Measurements from ENCODE around the gene LAMA1. TPM values are rescaled to one million over a fixed set of nuclear protein-coding genes. Genes with fewer than 3 reads are reported as not detected.

LAMA1 gene
- total and polyA plus RNA-seq, 10 of the 15 experiments (the other 5 are each of a cell fraction or from before 2014, with no cell fraction given) = under 0.01 to 1.9 (median 0.06) TPM; not detected in 6

GRCh38 chr18:7111134-7111533 lies 6.5 kb downstream of the LAMA1 start (continued):
- TF ChIP-seq CBFB (IDR thresholded peaks at IDR 0.05; ENCODE audit: low read depth) (no peak), FOXM1 (IDR thresholded peaks at IDR 0.05; ENCODE audit: low read depth, low read length) (no peak), USF1 (IDR thresholded peaks at IDR 0.05; ENCODE audit: borderline replicate concordance, extremely low read length, insufficient read depth, low read depth, low read length) (no peak), POLR2AphosphoS2 (IDR thresholded peaks at IDR 0.05; ENCODE audit: low read depth, low read length) (no peak)

- BruUV-seq (replicated peaks) = no TSS peak
- SMC1A ChIA-PET (ENCODE audit: uncharacterized antibody, unreplicated experiment) = no interaction called here
Measured at GRCh38 chr18:7105943-7106342, 11.7 kb downstream of the LAMA1 start.

More at GRCh38 chr18:7105943-7106342, 11.7 kb downstream of the LAMA1 start:
- Histone ChIP-seq H3K4me3 (no peak overlapping the region), H2AFZ (ENCODE audit: control insufficient read depth, low read depth, low read length) (no peak overlapping the region), H3K36me3 (ENCODE audit: control insufficient read depth in 2 of 2, insufficient read depth in 2 of 2, low read length in 1 of 2) (no peaks in the 10 kb centered on the region), H4K20me1 (ENCODE audit: control insufficient read depth, insufficient read depth) (no peaks in the 10 kb centered on the region), H3K9me3 (replicated peaks; ENCODE audit: control insufficient read depth, insufficient read depth, low read length) (no peaks in the 10 kb centered on the region), H3K9ac (ENCODE audit: control insufficient read depth, insufficient read depth, low read length) (no peak overlapping the region), H3K4me1 (ENCODE audit: control insufficient read depth, insufficient read depth, low read length) (no peaks in the 10 kb centered on the region), H3K79me2 (ENCODE audit: control insufficient read depth, insufficient read depth, low read length) (no peaks in the 10 kb centered on the region), H3K27ac (ENCODE audit: control insufficient read depth, insufficient read depth) (no peak overlapping the region), H3K4me2 (ENCODE audit: control insufficient read depth, insufficient read depth) (no peak overlapping the region), H3K27me3 (replicated peaks in 1 of 2; ENCODE audit: control insufficient read depth in 2 of 2, insufficient read depth in 2 of 2, low read length in 1 of 2) (no peaks in the 10 kb centered on the region)
- in situ Hi-C loops (cut with MboI) = no loop called here
- WGBS (ENCODE audit: insufficient coverage, insufficient replicate concordance, low lambda C conversion rate, missing lambda C conversion rate) = 14% methylated on average over 5 of the region's 5 CpGs
- TF ChIP-seq SREBF1 (IDR thresholded peaks at IDR 0.05; ENCODE audit: low read length) (no peak), ZNF687 (IDR thresholded peaks at IDR 0.05) (no peak), IRF4 (IDR thresholded peaks at IDR 0.05; ENCODE audit: low read depth, low read length) (no peak), BRCA1 (IDR thresholded peaks at IDR 0.05; ENCODE audit: low read depth, low read length) (no peak), ELK1 (IDR thresholded peaks at IDR 0.05; ENCODE audit: low read depth, low read length) (no peak), ZZZ3 (IDR thresholded peaks at IDR 0.05; ENCODE audit: control insufficient read depth, insufficient read length, low read depth) (no peak), CBFB (IDR thresholded peaks at IDR 0.05; ENCODE audit: low read depth) (no peak), SIX5 (IDR thresholded peaks at IDR 0.05; ENCODE audit: low read depth, low read length, severe bottlenecking) (no peak), SMARCA5 (IDR thresholded peaks at IDR 0.05) (no peak), DPF2 (IDR thresholded peaks at IDR 0.05) (no peak)
- ChIA-PET CTCF (no interaction called here), POLR2A (no interaction called here), RAD21 (ENCODE audit: unreplicated experiment) (no interaction called here)
- ATAC-seq (no peak), FAIRE-seq (no peak), DNase-seq (ENCODE audit: low read depth, low spot score) (no peak)
- intact Hi-C loops (cut with micrococcal nuclease; ENCODE audit: unreplicated experiment) = no loop called here

Measured in GM12878 (cell line).